Transverse colon (tissue), 4 donors: Measurements from ENCODE around the gene SNRNP27.

Source experiments
- CTCF ChIP-seq, 5 experiments: fragments of 200-600 bp in 3 of 5; fragments of 450-650 bp in 2 of 5; sonication (generic) in 3 of 5; IDR thresholded peaks; 1 replicate in 2 of 5; 2 replicates in 3 of 5; pipeline ENCODE4 v1.5.1; 2016 to 2017; ENCODE audit warnings: antibody characterized with exemption in 5 of 5, inconsistent platforms in 3 of 5, mild to moderate bottlenecking in 2 of 5, moderate library complexity in 1 of 5
- POLR2A ChIP-seq: fragments of 450-650 bp; IDR thresholded peaks from one replicate; pipeline ENCODE4 v1.6.1; 2016; ENCODE audit warnings: antibody characterized with exemption, mild to moderate bottlenecking, moderate library complexity
- POLR2AphosphoS5 ChIP-seq, 3 donors: sonication (generic); formaldehyde crosslinking; IDR thresholded peaks; one replicate each; pipeline ENCODE4 v1.6.1; 2016; ENCODE audit warnings: antibody characterized with exemption in 3 of 3

- TF ChIP-seq CTCF (IDR thresholded peaks at IDR 0.05): no peak
- TF ChIP-seq POLR2AphosphoS5 (IDR thresholded peaks at IDR 0.05): no peak
- TF ChIP-seq POLR2A: no peak
These were observed 46.9 kb downstream of the SNRNP27 start for GRCh38 chr2:69940691-69941090.
